GM12873 (cell line): ENCODE data around the gene XYLB.

Experiments
- TF ChIP-seq, protein P1 (sequence below): IDR thresholded peaks from 2 replicates; pipeline ENCODE4 v1.5.1; 2012; ENCODE audit warnings: low read depth, mild to moderate bottlenecking, moderate library complexity, low read length, control low read depth; ENCODE audit not compliant: insufficient read depth; ENCODE audit errors: missing control alignments

XYLB gene

GRCh38 chr3:38454178-38454883 is 107.7 kb downstream of the XYLB start:
- TF ChIP-seq, protein P1, sequence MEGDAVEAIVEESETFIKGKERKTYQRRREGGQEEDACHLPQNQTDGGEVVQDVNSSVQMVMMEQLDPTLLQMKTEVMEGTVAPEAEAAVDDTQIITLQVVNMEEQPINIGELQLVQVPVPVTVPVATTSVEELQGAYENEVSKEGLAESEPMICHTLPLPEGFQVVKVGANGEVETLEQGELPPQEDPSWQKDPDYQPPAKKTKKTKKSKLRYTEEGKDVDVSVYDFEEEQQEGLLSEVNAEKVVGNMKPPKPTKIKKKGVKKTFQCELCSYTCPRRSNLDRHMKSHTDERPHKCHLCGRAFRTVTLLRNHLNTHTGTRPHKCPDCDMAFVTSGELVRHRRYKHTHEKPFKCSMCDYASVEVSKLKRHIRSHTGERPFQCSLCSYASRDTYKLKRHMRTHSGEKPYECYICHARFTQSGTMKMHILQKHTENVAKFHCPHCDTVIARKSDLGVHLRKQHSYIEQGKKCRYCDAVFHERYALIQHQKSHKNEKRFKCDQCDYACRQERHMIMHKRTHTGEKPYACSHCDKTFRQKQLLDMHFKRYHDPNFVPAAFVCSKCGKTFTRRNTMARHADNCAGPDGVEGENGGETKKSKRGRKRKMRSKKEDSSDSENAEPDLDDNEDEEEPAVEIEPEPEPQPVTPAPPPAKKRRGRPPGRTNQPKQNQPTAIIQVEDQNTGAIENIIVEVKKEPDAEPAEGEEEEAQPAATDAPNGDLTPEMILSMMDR: no peak

GRCh38 chr3:38454884-38455638 is 108.5 kb downstream of the XYLB start:
- TF ChIP-seq, protein P1: no peak

DNA sequence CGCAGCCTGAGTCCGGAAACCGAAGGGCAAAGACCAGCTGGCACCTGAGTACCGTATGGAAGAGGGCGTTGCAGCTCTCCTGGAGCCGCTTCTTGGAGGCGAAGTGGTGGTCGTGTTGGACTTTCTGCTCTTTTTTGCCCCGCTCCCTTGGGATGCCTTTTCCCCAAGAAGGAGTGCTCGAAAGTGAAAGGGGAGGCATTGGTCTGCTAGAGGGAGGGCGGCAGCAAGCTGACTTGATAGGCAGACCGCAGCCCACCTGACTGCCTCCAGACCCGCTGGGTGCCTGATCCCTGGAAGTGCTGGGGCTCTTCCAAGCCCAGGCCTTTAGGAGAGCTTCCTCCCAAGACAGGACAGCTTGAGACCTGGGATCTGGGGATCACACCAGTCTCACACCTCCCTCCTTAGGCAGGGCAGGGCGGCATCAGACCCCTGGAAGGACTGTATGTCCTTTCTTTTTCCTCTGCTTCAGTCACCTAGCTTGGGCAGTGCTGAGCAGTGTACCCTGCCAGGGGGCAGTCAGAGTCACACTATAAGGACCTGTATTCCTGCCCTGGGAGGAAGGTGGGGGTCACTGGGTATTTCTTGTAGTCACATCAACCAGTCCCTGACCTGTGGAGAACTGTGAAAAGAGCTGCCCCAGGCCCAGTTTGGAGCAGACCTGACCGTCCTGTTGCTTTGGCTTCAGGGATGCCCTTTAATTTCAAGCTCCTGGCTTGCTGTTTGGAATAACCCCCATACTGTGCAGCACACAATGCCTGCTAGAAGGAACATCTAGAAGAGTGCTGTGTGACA is 109.2 kb downstream of the XYLB start:
- TF ChIP-seq, protein P1: no peak

DNA sequence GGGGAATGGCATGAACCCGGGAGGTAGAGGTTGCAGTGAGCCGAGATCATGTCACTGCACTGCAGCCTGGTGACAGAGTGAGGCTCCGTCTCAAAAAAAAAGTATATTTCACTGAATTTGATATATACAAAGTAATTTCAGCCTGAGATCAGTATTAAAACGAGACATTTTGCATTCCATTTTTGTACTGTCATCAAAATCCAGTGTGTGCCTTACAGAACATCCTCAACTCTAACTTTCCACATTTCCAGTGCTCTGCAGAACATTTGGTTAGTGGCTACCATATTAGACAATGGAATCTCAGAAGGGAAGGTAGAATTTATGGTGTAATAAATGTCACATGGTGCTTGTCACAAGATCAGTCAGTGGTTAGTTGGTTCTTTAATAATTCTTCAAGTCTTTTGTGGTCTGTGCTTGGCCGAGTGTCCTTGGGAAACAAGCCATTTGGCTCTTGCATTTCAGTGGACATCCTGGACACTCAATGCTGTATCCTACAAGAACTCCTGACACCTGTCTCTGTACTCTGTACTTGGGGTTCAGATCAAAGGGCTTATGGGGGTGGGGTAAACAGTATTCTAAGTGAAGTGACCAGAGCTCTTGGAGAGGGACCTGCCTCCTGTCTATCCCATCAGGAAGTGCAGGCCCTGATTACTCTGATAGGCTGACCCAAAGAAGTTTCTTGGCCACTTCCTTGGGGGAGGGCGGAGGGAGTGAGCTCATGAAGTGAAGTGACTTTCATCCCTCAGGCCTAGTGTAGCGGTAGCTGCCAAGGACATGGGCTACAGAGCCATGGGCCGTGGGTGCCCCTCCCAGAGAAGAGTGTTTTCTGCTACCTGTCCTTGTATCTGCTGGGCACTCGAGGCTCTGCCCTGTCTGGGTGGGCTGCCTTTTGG is 110.8 kb downstream of the XYLB start:
- TF ChIP-seq, protein P1: no peak

GRCh38 chr3:38458796-38459498 is 112.4 kb downstream of the XYLB start:
- TF ChIP-seq, protein P1: no peak

DNA sequence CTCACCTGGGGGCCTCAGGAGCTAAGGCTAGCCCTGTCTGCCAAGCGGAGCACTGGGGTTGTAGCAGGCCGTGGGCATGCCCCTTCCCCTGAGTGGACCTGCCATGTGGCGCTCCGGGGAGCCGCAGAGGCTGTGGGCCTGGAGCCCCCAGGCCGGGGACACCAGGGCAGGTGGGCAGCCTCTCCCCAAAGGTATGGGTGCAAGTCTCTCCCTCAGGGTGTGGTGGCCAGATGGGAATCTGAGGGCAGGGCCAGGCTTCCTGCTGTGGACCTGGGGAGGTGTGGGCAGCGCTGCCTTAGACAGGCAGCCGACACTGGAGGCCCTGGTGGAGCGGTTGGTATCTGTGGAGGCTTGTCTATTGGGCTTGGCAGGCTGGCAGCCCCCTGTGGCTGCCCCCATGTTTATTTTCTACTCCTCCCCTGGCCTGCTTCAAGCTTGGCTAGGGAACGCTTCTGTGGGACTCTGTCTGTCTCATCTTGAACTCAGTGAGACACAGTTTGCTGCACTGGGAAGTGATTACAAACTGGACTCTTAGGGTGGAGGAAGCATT is 113.0 kb downstream of the XYLB start:
- TF ChIP-seq, protein P1: no peak
